ENCODE data around the gene FOXP2. TPM values are rescaled to one million over a fixed set of nuclear protein-coding genes. Genes with fewer than 3 reads are reported as not detected.

The FOXP2 gene
- total RNA-seq: 10 to 100 TPM in 1 of 4 donors, 1 to 10 TPM in 3; 5.6 to 22.1 (median 6.7) TPM

DNA sequence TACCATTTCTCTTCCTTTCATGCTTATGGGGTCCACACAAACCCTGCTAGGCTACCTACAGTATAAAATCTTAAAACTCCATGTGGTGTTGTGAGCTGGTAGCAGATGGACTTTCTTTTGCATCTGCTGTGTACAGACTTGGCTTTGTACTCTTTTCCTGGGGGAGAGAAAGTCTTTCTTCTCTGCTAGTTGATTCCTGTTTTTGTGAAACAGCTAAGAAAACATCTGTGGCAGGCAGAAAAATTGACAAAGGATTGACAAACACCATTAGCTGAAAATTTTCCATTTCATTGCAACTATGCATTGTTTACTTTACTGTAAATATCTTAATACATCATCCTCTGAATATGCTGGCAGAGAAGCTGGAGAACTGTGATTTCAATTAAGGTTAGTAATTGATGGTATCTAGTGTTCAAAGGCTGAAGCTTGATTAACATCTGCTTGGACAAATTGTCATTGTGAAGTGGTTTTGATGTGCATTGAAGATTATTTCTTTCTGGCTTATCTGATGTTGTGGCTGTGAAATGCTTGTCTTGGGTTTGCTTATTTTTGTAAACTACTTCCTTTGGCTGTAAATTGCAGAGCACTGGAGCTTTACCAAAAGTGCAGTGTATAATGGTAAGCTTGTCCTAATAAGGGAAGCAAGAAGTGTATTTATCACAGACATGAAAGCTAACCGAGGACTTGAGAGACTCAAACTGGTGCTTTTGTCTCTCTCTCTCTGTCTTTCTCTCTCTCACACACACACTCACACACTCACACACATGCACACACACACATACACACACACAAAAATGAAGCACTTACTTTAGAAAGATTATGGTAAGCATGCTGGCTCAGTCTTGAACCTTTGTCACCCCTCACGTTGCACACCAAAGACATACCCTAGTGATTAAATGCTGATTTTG lies at the start of gene FOXP2:
Gene FOXP2 (plus strand): TSS at position 660 of the 908 bp plus-strand sequence. CDS start 11,697 bp downstream, outside the sequence.
- Histone ChIP-seq H3K4me1 (peaks cover 0 to 57% (median 3%) of the 10 kb centered on the region in 3 donors), H3K27ac (peak within 1 kb of the TSS; percentile 83 to 92 (median 86)), H3K9me3 (no peaks in the 10 kb centered on the region), H3K27me3 (no peaks in the 10 kb centered on the region), H3K4me3 (peak within 1 kb of the TSS; percentile 28 to 63 (median 46)), H3K36me3 (no peaks in the 10 kb centered on the region)
- intact Hi-C loops (cut with DNase I): loop anchor here (5.0 kb wide), 1 partner anchor 327 kb away; no protein-coding TSS in a partner anchor
- no peak for DNase-seq
- WGBS, 2 donors: 0 to 13% methylated on average over 2 of the region's 2 CpGs
- no peak for TF ChIP-seq POLR2A (IDR thresholded peaks at IDR 0.05)
- TF ChIP-seq, protein P1, sequence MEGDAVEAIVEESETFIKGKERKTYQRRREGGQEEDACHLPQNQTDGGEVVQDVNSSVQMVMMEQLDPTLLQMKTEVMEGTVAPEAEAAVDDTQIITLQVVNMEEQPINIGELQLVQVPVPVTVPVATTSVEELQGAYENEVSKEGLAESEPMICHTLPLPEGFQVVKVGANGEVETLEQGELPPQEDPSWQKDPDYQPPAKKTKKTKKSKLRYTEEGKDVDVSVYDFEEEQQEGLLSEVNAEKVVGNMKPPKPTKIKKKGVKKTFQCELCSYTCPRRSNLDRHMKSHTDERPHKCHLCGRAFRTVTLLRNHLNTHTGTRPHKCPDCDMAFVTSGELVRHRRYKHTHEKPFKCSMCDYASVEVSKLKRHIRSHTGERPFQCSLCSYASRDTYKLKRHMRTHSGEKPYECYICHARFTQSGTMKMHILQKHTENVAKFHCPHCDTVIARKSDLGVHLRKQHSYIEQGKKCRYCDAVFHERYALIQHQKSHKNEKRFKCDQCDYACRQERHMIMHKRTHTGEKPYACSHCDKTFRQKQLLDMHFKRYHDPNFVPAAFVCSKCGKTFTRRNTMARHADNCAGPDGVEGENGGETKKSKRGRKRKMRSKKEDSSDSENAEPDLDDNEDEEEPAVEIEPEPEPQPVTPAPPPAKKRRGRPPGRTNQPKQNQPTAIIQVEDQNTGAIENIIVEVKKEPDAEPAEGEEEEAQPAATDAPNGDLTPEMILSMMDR (IDR thresholded peaks at IDR 0.05): no peak

GRCh38 chr7:114365791-114366190 lies 48.8 kb upstream of the FOXP2 start:
- 58 to 62% methylated on average over 2 of the region's 2 CpGs for WGBS, 2 donors
- Histone ChIP-seq H3K36me3 (no peaks in the 10 kb centered on the region), H3K27ac (no peak overlapping the region), H3K27me3 (no peaks in the 10 kb centered on the region), H3K4me1 (no peaks in the 10 kb centered on the region), H3K9me3 (no peaks in the 10 kb centered on the region), H3K4me3 (no peak overlapping the region)
- TF ChIP-seq, protein P1 (IDR thresholded peaks at IDR 0.05): no peak
- TF ChIP-seq POLR2A (IDR thresholded peaks at IDR 0.05): no peak
- intact Hi-C loops (cut with DNase I): no loop called here
- DNase-seq: no peak

GRCh38 chr7:114368492-114368891 lies 46.1 kb upstream of the FOXP2 start:
- Histone ChIP-seq H3K4me1 (no peaks in the 10 kb centered on the region), H3K9me3 (no peaks in the 10 kb centered on the region), H3K4me3 (no peak overlapping the region), H3K27me3 (no peaks in the 10 kb centered on the region), H3K36me3 (no peaks in the 10 kb centered on the region), H3K27ac (no peak overlapping the region)
- intact Hi-C loops (cut with DNase I): no loop called here
- DNase-seq: no peak
- WGBS, 2 donors: 83 to 84% methylated on average over 2 of the region's 2 CpGs
- TF ChIP-seq, protein P1 (IDR thresholded peaks at IDR 0.05): no peak
- no peak for TF ChIP-seq POLR2A (IDR thresholded peaks at IDR 0.05)

DNA sequence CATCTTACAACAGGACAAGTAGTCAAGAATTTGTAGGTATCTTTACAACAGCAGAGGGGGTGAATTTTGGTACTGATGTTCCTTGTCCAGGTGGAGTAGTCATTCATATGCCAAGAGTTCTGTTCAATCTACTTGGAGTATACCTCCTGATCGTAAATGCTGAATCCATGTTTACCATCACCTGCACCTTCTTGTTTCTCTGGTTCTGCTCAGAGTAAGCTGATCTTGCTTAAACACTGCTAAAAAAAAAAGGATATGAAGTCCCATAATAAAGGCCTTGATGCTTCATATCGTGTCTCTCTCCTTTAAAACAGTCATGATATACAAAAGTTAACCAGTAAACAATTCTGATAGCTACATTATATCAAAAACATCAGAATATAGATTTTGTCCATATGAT lies 45.3 kb upstream of the FOXP2 start:
- H3K36me3 ChIP-seq: no peaks in the 10 kb centered on the region
- intact Hi-C loops (cut with DNase I): no loop called here
- H3K27ac ChIP-seq: no peak overlapping the region
- WGBS, 2 donors: 86% methylated on average over 2 of the region's 2 CpGs
- no peak for DNase-seq
- H3K9me3 ChIP-seq: no peaks in the 10 kb centered on the region
- TF ChIP-seq, protein P1 (IDR thresholded peaks at IDR 0.05): no peak
- no peak for TF ChIP-seq POLR2A (IDR thresholded peaks at IDR 0.05)
- no peak overlapping the region for H3K4me3 ChIP-seq
- no peaks in the 10 kb centered on the region for H3K27me3 ChIP-seq
- no peaks in the 10 kb centered on the region for H3K4me1 ChIP-seq

GRCh38 chr7:114372619-114373018 lies 42.0 kb upstream of the FOXP2 start:
- Histone ChIP-seq H3K27me3 (no peaks in the 10 kb centered on the region), H3K4me1 (no peaks in the 10 kb centered on the region), H3K36me3 (no peaks in the 10 kb centered on the region), H3K9me3 (no peaks in the 10 kb centered on the region), H3K4me3 (no peak overlapping the region), H3K27ac (no peak overlapping the region)
- WGBS, 2 donors: 75 to 77% methylated on average over 5 of the region's 5 CpGs
- DNase-seq: no peak
- TF ChIP-seq, protein P1 (IDR thresholded peaks at IDR 0.05): no peak
- no peak for TF ChIP-seq POLR2A (IDR thresholded peaks at IDR 0.05)
- intact Hi-C loops (cut with DNase I): no loop called here
